ENCODE measurements around the gene SPTSSB.

DNA sequence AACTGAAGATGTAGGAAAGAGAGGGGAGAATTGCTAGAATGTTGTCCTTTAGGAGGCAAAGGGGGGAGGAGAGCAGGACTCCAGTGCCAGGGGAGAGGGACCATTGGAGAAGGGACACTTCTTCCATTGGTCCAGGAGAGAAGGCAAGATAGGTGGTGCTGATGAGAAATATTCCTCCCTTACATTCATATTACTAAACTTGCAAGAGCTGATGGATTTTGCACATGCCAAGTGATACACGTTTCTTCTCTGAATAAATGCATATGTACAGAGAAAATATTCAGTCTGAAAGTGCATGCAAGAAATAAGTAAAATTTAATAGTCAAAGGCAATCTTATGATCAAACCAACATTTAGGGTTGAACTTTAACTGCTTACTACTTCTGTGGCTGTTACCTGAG is 21.5 kb upstream of the SPTSSB start:
- TF ChIP-seq POLR2A (IDR thresholded peaks at IDR 0.05; ENCODE audit: low read depth, low read length) (no peak), POLR2AphosphoS5 (IDR thresholded peaks at IDR 0.05; ENCODE audit: low read depth, low read length) (no peak), TAF1 (IDR thresholded peaks at IDR 0.05; ENCODE audit: borderline replicate concordance, low read depth, low read length) (no peak)
